NCI-H128 (cell line): ENCODE results near the gene FAM20A.

ENCODE experiments used
- DNase-seq: peaks from one replicate; lab custom pipeline; 2025; ENCODE audit not compliant: unreplicated experiment; lab: John Stamatoyannopoulos, UW

The FAM20A gene

DNA sequence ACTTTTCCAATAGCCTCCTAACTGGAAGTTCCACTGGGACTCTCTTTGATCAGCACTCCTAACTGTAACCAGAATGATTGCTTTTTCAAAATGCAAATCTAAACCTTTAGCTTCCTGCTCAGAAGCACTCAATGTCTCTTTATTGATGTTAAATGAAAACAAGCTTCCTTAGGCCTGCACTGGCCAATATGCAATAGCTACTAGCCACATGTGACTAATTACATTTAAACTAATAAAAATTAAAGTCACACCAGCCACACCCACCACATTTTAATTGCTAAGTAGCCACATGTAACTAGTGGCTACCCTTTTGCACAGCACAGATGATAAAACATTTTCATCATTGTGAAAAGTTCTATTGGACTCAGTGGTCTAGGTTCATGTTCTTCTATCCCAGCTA, 31.8 kb downstream of the FAM20A start:
- no peak for DNase-seq

DNA sequence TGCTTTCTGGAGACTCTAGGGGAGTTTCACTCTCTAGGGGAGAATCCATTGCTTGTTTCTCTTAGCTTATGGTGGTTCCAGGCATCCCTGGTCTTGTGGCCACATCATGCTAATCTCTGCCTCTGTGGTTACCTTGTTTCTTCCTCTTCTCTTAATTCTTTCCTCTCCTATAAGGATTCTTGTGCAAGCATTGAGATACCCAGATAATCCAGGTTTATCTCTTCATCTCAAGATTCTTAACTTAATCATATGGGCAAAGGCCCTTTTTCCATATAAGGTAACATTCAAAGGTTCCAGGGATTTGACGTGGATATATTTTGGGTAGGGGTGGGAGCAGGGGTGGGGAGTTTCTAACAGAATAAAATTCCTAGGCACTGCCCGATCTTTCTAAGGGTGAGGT, 32.6 kb downstream of the FAM20A start:
- DNase-seq, result no peak

DNA sequence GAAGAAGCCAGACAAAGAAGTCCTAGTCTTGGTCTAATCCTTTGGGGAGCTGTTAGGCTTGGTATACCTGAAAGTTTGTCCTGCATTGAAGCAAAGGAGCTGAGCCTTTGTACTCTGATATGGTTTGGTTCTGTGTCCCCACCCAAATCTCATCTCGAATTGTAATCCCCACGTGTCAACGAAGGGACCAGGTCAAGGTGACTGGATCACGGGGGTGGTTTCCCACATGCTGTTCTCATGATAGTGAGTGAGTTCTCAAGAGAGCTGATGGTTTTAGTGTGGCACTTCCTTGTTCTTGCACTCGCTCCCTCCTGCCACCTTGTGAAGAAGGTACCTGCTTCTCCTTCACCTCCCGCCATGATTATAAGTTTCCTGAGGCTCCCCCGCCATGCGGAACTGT, 33.6 kb downstream of the FAM20A start:
- no peak for DNase-seq

DNA sequence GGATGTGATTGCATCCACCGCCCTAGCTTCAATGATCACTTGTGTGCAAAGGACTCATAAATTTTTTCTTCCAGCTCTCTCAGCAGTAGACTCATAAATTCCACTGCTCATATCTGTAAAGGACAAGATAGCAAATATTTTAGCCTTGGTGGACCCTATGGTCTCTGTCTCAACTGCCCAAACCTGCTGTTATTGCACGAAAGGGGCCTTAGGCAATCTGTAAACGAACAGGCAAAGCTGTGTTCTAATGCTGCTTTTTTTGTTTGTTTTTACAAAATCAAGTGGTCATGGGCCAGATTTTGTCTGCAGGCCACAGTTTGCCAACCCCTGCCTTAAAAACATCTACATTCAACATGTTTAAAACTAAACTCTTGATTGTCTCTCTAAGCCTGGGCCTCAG, 34.1 kb downstream of the FAM20A start:
- no peak for DNase-seq

DNA sequence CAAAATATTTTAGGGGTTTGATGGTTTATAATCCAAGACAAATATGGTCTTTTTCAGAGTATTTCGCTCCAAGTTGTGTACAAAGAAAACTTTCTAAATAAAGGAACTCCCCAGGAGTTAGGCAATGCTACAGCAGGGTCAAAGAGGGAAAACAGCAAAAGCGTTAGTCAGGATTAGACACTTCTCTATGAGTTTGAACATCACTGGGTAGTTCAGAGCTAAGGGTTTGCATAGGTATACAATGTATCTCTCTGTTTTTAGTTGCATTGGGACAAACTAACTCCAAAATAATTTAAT, 34.8 kb downstream of the FAM20A start:
- no peak for DNase-seq

DNA sequence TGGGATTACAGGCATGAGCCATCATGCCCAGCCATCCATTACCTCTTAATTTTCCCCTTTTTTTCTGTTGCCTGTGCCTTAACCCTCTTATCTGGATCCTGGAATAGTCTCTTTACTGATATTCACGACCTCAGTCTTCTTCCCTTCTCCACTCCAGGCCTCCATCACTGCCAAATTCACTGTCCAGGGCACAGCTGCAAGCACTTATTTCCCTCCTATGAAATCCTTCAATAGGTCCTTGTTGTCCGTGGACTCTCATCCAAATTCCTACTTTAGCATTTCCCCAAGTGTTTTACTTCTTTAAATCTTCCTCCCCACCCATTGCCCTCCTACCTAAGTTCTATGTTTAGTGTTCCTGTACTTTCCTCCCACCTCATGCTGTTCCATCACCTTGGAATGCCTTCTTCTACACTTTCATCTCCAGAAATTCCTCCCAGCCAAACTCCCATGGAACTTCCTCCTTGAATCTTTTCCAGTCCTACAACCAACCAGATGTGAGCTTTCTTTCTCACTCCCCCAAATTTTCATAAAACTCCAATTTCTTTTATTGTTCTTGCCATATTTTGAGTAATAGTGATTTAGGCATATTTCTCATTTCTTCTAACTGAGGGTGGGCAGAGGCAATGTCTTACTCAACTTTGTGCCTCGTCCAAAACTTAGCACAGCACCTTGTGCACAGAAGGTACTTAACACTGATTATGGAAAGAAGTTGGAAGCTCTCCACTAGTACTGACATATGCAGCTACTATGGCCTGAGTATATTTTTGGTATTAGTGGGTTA, 35.3 kb downstream of the FAM20A start:
- DNase-seq, result no peak

DNA sequence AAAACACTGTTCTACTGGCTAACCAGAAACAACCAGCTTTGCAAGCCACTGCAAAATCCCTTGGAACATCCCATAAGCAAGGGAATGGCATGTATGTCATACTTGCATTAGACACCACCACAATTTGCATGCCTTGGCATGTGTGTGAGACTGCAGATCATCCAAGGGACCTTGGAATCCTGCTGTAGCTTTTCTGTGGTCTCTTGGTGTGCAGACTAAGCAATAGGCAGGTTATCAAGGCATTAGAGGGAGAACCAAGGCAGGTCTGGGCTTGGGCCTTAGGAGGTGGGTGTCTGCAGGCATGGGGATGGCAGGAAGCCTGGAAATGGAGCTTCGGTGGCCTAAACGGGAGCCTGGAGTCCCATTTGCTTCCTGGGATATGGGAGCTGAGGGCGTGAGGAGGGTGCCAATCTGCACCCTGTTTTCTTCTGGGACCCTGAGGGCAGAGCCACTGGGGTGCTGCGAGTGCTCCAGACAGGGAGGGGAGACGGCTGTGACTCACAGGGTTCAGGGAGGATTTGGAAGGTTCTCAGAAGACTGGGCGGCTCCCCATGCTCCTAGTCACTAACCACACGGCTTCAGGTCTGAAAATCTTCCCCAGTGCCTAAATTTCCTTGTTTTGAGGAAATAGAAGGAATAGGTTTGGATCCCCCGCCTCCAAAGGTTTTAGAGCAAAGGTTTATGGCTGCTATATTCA, 36.6 kb downstream of the FAM20A start:
- no peak for DNase-seq

DNA sequence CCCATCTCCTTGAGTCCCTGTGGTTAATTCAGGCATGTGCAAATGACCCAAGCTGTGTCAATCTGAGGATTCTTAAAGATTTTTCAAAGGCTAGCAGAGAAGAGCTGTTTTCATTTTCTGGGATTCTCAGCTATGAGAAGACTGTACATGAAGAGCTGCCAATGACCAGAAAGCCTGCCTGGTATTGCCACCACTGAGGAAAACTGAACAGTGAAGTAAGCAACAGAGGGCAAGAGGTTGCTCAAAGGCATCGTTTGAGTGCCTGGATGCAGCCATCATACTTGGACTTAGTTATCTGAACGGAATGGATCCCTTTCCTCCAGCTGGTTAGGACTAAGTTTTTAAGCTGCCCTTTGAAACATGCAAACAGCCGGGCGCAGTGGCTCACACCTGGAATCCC, 38.4 kb downstream of the FAM20A start:
- DNase-seq, result no peak

DNA sequence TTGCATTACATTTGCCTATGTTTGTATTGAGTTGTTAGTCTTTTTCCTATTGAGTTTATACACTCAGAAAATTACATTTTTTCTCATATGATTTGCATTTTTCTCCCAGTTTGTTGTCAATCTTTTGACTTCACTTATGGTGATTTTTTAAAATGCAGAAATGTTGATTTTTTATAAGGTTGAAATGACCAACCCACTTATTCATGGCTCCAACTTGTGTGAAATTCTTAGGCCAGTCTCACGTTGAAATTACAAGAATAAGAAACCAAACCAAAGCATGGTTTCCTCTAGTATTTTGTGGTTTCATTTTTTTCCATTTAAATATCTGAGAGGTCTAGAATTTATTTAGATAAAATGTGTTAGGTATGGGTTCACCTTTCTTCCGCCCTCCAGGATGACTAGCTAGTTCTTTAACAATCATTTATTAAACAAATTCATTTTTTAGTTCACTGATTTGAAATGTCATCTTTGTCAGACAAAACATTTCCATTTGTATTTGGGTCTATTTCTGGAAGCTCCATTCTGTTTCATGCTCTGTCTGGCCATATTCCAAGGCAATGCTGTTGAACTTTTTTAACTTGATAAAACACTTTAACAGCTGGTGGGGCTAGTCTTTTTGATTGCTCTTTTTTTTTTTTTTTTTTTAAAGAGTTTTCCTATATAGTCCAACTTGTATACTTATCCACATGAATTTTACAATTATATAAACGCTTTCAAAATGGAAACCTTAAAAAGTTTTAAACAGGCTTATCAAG, 40.0 kb downstream of the FAM20A start:
- no peak for DNase-seq

DNA sequence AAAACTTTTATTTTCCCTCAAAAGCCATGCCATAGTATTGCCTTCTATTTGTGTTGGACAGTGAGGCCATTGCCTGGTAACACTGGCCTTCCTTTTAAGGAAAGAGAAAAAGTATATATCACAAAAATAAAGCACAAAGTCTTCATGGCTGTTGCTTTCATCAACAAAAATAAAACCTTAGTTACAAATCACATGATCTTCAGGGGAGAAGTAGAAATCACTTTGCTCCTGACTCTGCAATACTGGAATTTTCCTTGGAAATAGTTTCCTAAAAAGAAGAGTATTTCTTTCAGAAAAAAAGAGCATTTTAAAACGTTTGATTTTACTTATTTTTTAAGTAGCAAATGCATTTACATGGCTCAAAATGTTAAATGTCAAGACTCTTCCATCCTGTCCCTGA, 41.9 kb downstream of the FAM20A start:
- no peak for DNase-seq

DNA sequence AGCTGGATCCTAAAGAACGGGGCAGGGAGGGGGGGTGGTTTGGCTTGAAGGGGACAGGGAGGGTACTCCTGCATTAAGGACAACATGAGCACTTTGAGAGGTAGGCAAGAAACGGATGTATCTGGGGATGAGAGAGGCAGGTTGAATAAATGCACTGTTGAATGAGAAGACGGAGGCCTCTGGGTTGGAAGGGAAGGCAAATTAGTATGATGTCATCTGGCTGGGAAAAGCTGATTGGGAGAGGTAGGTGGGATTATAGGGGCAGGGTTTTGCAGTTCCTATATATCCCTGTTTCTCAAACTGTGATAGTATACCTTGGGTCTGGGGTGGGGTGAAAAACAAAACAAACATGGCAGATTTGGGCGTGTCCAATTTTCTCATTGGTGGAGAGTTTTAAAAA, 44.6 kb downstream of the FAM20A start:
- no peak for DNase-seq

DNA sequence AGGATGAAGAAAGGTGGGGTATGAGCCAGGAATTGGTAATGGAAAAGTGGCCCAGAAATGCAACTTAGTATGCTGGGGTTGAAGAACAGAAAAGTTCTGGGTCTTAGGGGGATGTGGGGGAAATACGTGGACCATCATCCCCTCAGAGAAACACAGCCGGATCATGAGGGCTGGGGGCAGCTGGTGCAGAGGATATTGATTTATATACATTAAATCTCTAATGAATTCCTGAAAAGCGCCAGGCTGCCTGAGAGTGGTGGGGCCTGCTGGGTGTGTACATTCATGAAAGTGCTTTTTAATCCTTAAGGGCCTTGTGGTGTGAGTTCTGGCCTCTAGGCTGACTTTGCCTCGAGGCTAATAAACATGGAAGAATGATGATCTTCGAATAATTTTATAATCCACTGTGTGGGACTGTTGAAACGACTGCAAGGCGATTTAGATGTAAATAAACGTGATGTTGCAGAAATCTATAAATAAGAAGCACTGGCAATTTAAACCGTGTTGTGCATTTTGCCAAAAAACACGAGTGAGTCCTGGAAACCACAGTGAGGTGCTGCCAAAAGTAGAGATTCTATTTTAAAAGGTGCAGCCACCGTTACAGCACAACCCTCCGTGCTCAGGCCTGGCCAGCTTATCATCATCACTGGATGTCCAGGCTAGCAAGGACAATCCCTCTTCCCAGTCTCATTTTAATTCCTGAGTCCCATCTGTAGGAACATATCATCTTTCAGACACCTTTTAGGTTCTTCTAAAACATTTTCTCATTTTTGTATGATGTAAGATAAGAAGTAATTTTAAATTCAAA, 56.9 kb downstream of the FAM20A start:
- no peak for DNase-seq

DNA sequence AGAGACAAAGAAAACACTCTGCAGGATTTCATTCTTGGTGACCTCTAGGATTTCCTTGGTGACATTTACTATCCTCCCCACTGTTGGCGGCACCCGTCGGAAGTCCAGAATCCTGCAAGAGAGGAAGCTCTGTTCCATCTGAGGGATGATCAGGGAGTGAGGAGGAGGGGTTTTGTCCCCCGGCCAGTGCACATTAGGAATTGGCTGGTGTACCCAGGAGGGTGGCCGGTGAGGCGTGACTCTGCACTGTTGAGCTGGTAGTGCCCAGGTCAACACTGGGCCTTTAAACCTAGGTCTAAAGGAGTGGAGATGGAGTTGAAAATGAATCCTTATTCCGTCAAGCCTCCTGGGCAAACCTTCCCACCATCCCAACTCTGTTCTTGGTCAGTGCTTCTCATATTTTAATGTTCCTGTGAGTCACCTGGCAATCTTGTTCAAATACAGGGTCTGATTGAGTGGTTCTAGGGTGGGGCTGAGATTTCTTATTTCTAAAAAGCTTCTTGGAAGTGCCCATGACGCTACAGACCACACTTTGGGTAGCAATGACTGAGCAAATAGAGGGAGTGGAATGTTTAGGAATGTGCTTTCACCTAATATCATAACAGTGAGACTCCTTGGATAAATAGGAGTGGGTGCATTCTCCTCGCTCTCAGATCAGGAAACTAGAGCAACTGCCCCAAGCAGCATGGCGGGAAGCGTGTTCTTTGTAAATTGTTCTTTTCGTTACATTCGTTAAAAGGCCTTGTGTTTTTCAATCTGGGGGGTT, 58.3 kb downstream of the FAM20A start:
- no peak for DNase-seq

DNA sequence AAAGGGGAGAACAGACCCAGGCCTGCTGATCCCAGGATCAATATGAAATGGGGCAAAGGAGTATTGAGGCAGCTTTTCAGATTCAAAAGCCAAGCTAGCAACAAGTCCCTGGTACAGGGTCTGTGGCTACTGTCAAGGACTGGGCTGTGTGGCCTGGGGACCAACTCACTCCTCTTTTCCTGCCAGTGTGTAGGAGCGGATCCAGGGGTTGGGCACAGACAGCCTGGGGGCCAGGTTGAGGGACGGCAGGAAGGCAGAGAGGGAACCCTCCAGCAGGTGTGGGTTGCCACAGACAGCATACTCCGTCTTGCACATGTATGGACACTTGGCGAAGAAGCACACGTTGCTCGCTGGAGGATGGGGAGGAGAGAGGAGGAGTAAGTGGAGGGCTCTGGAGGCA, 59.4 kb downstream of the FAM20A start:
- DNase-seq, result no peak

DNA sequence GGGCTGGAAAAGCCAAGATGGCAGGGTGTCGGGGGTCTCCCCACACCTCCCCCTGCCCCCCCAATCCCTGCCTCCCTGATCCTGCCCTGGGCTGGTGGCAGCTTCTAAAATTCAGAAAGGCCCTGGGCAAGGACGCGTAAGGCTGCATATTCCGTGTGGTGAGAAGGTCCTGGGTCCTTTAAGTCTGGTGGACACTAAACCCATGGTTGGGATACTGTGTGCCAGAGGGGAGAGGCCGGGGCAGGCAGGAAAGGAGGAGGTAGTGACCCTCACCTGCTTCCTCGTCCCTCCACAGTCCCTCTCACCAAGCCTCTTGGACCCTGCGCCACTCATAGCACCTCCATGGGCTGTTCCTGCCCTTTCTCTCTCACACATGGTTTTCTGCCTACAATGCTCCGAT, 60.2 kb downstream of the FAM20A start:
- no peak for DNase-seq

DNA sequence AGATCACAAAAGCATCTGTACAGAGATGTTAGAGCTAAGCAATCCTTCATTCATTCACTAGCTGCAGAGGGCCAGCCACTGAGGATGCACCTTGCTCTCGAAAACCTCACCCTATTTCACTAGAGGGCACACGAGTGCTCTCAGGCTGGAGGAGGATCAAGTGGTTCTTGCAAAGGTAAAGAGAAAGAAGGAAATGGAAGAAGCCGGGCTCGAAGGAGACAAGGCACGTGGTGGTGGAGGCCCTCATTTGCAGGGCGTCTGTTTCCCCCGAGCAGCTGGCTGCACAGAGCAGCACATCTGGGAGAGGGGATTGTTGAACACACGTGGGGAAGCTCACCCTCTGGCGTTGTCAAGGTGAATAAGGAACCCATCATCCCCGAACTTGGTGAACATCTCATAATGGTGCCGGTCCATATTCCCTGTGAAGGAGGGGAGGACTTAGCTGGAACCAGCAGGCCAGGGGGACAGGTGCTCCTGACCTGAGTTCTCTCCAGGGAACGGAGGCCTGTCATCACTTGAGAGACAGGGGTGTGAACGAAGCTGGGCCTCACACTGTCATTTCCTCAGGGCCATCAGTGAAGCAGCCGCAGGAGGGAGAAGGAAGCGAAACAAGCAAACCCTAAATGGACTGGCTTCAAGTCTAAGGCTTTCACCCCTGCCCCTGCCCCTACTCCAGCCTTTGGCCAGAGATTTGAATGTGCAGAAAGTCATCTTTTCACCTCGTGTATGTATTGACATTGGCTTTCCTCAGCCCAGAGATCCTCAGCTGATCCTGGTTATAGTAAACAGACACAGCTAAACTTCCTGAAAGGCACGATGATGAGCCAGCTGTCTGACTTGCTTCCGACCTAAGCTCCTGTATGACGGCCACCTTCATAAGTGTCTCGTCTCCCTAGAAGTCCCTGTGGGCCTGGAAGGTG, 61.4 kb downstream of the FAM20A start:
- no peak for DNase-seq

DNA sequence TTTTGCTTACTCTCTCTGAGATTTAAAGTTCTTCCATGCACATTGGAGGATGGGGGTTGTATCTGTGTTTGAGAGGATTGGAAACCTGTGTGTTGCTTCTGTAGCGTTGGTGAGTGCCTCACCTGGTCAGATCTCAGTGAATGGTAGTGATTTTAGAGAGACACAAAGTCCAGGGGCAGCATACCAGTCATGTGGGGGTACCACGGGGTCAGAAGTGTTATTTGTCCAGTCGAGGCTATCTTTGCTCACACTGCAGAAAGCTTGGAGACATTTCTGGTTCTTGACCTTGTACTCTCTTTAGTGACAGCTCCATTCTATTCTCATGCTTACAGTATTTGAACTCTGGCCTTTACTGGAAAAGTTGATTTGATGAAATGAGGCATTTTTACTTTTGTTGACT, 65.2 kb downstream of the FAM20A start:
- DNase-seq, result no peak

DNA sequence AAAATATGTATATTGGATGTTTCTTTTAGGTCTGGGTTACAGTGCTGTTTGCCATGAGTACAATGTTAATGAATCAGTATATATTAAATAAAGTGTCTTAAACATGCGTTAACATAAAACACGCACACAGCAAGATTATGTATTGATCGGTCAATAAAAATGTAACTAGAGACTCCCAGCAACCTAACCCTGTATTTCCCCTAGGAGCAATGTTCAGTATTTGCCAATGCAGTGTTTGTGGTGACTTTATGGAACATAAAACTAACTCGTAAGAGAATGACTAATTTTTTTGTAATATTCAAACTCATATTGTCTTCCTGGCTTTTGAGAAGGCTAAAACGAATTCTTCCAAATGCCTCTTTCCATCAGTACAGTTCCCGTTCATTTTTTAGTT, 66.5 kb downstream of the FAM20A start:
- no peak for DNase-seq

DNA sequence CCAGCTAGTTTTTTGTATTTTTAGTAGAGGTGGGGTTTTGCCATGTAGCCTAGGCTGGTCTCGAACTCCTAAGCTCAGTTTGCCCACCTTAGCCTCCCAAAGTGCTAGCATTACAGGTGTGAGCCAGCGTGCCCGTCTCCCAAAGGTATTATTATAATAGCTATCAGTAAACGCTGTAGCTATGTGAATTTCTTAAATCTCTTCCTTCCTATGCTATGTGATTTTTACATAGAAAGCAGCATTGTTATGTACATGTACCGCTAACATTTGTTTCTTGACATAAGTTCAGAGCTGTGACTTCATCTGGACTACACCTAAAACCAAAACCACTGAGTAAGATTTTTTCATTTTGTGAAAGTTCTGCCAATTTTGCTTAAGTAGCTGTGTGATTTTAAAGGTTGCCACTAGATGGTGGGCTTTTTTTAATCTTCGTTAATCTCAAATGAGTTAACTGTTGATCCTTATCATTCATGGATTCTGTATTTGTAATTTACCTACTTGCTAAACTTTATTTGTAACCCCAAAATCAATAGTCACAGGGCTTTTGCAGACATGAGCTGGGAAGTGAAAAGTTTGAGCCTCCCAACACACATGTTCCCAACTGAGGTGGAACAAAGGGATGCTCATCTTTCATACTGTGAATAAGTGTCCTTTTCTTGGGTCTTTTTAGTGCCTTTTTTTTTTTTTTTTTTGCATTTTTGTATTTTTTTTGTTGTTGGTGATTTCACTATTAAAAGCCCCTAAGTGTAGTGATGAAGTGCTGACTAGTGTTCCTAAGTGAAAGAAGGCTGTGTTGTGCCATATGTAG, 67.1 kb downstream of the FAM20A start:
- no peak for DNase-seq
